ENCODE data around the gene BCR. TPM values are rescaled to one million over a fixed set of nuclear protein-coding genes. Genes with fewer than 3 reads are reported as not detected.

The BCR gene
- total RNA-seq, 2 experiments from 2014 or later, result 30.4 to 32.0 TPM

GRCh38 chr22:23245799-23246136 is 65.5 kb downstream of the BCR start:
- no peak overlapping the region for H3K4me3 Mint-ChIP-seq
- no peaks in the 10 kb centered on the region for H3K9me3 Mint-ChIP-seq
- H3K27ac Mint-ChIP-seq, result no peak overlapping the region
- ChIA-PET CTCF (no interaction called here), POLR2A (no interaction called here)
- no peak for ATAC-seq
- DNase-seq, result no peak
- H3K4me1 Mint-ChIP-seq (ENCODE audit: low read depth), result peaks cover 82% of the 10 kb centered on the region
- TF ChIP-seq CTCF (IDR thresholded peaks at IDR 0.05), result no peak
- H3K27me3 Mint-ChIP-seq, result no peaks in the 10 kb centered on the region
- H3K36me3 Mint-ChIP-seq (ENCODE audit: low read depth), result peaks cover under 1% of the 10 kb centered on the region
- intact Hi-C loops (cut with micrococcal nuclease), result no loop called here

GRCh38 chr22:23246982-23247766 is 66.9 kb downstream of the BCR start:
- Mint-ChIP-seq H3K9me3 (no peaks in the 10 kb centered on the region), H3K36me3 (ENCODE audit: low read depth) (no peaks in the 10 kb centered on the region), H3K27ac (peak overlapping the region; percentile 9), H3K4me1 (ENCODE audit: low read depth) (peaks cover 83% of the 10 kb centered on the region), H3K27me3 (no peaks in the 10 kb centered on the region), H3K4me3 (no peak overlapping the region)
- DNase-seq (no peak), ATAC-seq (no peak)
- ChIA-PET CTCF (interaction anchor here (0.6 to 0.8 kb wide), 2 partner anchors 36 to 73 kb away, joined by 3 to 4 read pairs; no protein-coding TSS in a partner anchor), POLR2A (no interaction called here)
- TF ChIP-seq CTCF (IDR thresholded peaks at IDR 0.05), result no peak
- intact Hi-C loops (cut with micrococcal nuclease), result no loop called here

GRCh38 chr22:23248583-23248982 is 68.3 kb downstream of the BCR start:
- POLR2A ChIA-PET, result no interaction called here
- ATAC-seq (no peak), DNase-seq (no peak)
- intact Hi-C loops (cut with micrococcal nuclease), result no loop called here
- Mint-ChIP-seq H3K4me1 (ENCODE audit: low read depth) (peaks cover 69% of the 10 kb centered on the region), H3K27ac (no peak overlapping the region), H3K9me3 (no peaks in the 10 kb centered on the region), H3K4me3 (no peak overlapping the region), H3K27me3 (no peaks in the 10 kb centered on the region), H3K36me3 (ENCODE audit: low read depth) (no peaks in the 10 kb centered on the region)
- CTCF ChIA-PET, result interaction anchor here (4.3 kb wide), 1 partner anchor 33 kb away, joined by 15 read pairs; no protein-coding TSS in a partner anchor
- no peak for TF ChIP-seq CTCF (IDR thresholded peaks at IDR 0.05)

GRCh38 chr22:23250056-23250784 is 69.9 kb downstream of the BCR start:
- ChIA-PET POLR2A (no interaction called here), CTCF (interaction anchor here (0.7 to 4.3 kb wide), 5 partner anchors 8 to 76 kb away, joined by 3 to 15 read pairs (median 5); no protein-coding TSS in a partner anchor)
- no peaks in the 10 kb centered on the region for H3K27me3 Mint-ChIP-seq
- peak overlapping the region; percentile 16 for H3K27ac Mint-ChIP-seq
- intact Hi-C loops (cut with micrococcal nuclease), result no loop called here
- ATAC-seq (no peak), DNase-seq (no peak)
- no peaks in the 10 kb centered on the region for H3K9me3 Mint-ChIP-seq
- H3K4me1 Mint-ChIP-seq (ENCODE audit: low read depth), result peaks cover 55% of the 10 kb centered on the region
- H3K36me3 Mint-ChIP-seq (ENCODE audit: low read depth), result peaks cover 2% of the 10 kb centered on the region
- no peak for TF ChIP-seq CTCF (IDR thresholded peaks at IDR 0.05)
- no peak overlapping the region for H3K4me3 Mint-ChIP-seq

Data from activated CD8-positive, alpha-beta T cell treated with anti-CD3 and anti-CD28 coated beads for 36 hours (primary cell).